Cardiac muscle cell (in vitro differentiated cells and primary cell): ENCODE data around the gene IL32. TPM values are rescaled to one million over a fixed set of nuclear protein-coding genes. Genes with fewer than 3 reads are reported as not detected.

ENCODE experiments used
- DNase-seq, 2 donors: peaks; one replicate each; pipeline versions ENCODE4 v3.0.0 to v3.0.0-alpha.2; 2010 to 2017; ENCODE audit warnings: low read depth in 1 of 2, low spot score in 1 of 2
- H3K27ac ChIP-seq: fragments of 200-600 bp; sonication (generic); 2 replicates; pipeline ENCODE4 v1.5.1; 2016
- H3K27me3 ChIP-seq: fragments of 200-600 bp; sonication (generic); 2 replicates; pipeline ENCODE4 v1.6.0; 2016; ENCODE audit warnings: control low read depth
- H3K36me3 ChIP-seq: fragments of 200-600 bp; sonication (generic); 2 replicates; pipeline ENCODE4 v1.5.1; 2016; ENCODE audit warnings: control low read depth
- H3K4me1 ChIP-seq: fragments of 200-600 bp; sonication (generic); 2 replicates; pipeline ENCODE4 v1.8.1; 2017; ENCODE audit warnings: low read depth, mild to moderate bottlenecking, mixed run types
- H3K4me3 ChIP-seq: fragments of 200-600 bp; sonication (generic); 2 replicates; pipeline ENCODE4 v1.5.1; 2016; ENCODE audit warnings: mild to moderate bottlenecking
- H3K9me3 ChIP-seq: fragments of 200-600 bp; sonication (generic); 2 replicates; pipeline ENCODE4 v1.5.1; 2017; ENCODE audit warnings: low read depth, mild to moderate bottlenecking, control low read depth
- polyA plus RNA-seq: library from polyadenylated mRNA; unstranded; fragments of >200 nt; fragmentation: Nextera tagmentation; extraction: Ambion mirVana; gene quantifications from 2 replicates; pipeline ENCODE4 v1.2.1, GENCODE V29; 2016
- total RNA-seq: library from RNA; depleted of rRNA; stranded (reverse); fragments of >200 nt; gene quantifications from 2 replicates; pipeline ENCODE4 v1.2.3, GENCODE V29; 2016
- TF ChIP-seq, protein P1 (sequence below): IDR thresholded peaks from 2 replicates; pipeline ENCODE4 v1.5.1; 2012; ENCODE audit warnings: low read depth, mild to moderate bottlenecking, low read length

Gene IL32
- total and polyA plus RNA-seq, 2 experiments from 2014 or later = 0.35 to 0.66 TPM

DNA sequence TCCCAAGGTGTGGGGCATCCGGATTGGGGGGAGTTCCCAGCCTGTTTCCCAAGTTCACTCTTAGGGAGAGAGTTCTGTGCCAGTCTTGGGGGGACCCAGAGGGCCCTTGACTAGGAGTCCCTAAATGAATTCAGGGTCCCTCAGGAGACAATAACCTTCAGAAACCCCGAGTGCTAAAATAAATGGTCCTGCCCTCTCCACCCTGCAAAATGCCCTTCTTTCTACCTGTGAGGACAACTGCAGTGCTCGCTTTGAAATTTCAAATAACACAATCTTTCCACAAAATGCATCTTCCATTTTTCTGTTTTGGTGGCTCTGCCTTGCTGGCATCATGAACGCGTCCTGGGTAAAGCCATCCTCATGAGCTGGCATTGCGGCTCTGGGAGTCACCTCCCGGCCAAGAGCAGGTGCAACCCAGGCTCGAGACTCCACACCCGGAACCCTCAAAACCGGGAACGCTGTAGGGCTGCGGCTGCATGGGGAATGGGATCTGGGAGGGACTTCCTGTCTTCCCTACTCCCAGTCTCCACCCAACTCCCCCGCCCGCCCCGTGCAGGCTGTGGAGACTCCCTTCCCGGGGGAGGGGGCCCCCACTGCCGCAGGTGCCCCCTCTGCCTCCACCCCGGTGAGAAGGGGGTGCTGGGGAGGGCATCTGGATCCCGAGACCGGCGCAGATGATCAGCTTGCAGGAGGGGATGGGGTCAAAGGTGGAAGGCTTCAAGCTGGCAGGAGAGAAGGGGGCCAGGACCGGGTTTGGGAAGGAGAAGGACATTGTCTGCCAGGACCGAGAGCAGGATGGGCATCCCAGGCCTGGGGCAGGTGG lies 46.8 kb downstream of the IL32 start, which contains the start of gene ZNF205:
Gene ZNF205, plus strand, starts transcription at position 529 of the 823 bp plus-strand sequence. CDS start 845 bp downstream, outside the sequence.
- H3K9me3 ChIP-seq = no peaks in the 10 kb centered on the region
- TF ChIP-seq, protein P1, sequence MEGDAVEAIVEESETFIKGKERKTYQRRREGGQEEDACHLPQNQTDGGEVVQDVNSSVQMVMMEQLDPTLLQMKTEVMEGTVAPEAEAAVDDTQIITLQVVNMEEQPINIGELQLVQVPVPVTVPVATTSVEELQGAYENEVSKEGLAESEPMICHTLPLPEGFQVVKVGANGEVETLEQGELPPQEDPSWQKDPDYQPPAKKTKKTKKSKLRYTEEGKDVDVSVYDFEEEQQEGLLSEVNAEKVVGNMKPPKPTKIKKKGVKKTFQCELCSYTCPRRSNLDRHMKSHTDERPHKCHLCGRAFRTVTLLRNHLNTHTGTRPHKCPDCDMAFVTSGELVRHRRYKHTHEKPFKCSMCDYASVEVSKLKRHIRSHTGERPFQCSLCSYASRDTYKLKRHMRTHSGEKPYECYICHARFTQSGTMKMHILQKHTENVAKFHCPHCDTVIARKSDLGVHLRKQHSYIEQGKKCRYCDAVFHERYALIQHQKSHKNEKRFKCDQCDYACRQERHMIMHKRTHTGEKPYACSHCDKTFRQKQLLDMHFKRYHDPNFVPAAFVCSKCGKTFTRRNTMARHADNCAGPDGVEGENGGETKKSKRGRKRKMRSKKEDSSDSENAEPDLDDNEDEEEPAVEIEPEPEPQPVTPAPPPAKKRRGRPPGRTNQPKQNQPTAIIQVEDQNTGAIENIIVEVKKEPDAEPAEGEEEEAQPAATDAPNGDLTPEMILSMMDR = no peak
- H3K27me3 ChIP-seq = no peaks in the 10 kb centered on the region
- H3K27ac ChIP-seq = peak within 1 kb of the TSS; percentile 53
- H3K4me1 ChIP-seq = peaks cover 13% of the 10 kb centered on the region
- no peaks in the 10 kb centered on the region for H3K36me3 ChIP-seq
- H3K4me3 ChIP-seq = peak within 1 kb of the TSS; percentile 99
- peak; percentile 77 to 78 for DNase-seq

DNA sequence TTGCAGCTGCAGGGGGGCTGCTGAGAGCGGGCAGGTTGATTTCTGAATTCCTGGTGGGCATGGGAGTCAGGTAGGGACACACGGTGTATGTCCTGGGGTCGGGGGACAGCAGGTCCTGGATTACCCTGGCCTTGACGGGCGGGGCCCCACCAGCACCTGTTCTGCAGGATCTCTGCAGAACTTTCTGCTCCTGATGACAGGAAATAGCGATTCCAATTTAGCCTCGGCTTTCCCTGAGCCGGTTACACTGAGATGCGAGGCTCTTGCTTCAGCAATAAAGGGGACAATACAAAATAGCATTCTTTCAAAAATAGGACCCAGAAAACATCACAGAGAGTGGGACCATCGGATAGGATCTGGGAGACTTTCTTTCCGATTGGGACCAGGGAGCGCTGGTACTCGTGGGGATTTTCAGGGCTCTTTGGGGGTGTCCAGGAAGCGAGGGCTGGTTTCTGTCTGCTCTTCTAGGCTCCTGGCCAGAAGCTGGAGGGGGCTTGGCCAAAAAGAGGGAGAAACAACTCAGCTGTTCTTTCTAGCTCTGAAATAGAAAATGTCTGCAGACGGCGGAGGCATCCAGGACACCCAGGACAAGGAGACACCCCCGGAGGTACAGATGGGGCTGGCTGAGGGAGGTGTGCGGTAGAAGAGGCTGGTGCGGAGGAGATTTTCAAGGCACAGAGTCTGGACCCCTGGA lies 47.6 kb downstream of the IL32 start:
- H3K27me3 ChIP-seq = no peaks in the 10 kb centered on the region
- H3K36me3 ChIP-seq = no peaks in the 10 kb centered on the region
- peaks cover 13% of the 10 kb centered on the region for H3K4me1 ChIP-seq
- peak overlapping the region; percentile 99 for H3K4me3 ChIP-seq
- no peaks in the 10 kb centered on the region for H3K9me3 ChIP-seq
- TF ChIP-seq, protein P1 = no peak
- peak in 1 of 2 donors; percentile 61 for DNase-seq
- H3K27ac ChIP-seq = peak overlapping the region; percentile 53

DNA sequence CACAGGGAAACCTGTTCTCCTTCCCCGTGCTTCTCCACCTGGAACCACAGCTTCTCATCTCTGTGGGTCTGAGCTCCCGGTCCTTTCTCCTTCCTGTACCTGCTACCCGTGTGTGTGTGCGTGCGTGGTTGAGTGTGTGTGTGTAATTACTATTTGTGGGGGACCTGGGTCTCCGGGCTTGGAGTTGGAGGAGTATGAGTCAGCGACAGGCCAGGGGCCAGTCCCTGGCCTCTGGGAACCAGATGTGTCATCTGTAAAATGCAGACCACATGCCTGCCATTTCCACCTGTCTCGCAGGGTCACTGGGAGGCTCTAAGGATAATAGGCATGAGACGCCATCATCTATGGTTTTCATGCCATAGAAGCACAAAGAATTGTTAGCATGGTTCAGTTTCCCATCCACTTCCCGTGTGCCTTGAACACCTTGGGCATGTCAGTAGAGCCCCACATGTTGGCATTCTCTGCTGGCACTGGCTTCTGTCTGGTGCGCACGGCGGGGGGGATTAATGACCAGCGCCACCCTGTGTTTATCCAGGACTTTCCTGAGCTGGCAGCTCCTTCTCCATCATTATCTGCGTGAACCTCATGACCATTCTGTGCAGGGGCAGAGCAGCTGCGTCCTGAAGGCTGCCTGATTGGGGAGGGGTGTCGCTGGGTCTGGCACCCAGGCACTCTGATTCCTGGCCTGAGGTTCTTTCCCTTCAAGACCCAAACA lies 48.5 kb downstream of the IL32 start:
- no peak for DNase-seq
- H3K4me3 ChIP-seq = peak overlapping the region; percentile 99
- H3K27ac ChIP-seq = no peak overlapping the region

DNA sequence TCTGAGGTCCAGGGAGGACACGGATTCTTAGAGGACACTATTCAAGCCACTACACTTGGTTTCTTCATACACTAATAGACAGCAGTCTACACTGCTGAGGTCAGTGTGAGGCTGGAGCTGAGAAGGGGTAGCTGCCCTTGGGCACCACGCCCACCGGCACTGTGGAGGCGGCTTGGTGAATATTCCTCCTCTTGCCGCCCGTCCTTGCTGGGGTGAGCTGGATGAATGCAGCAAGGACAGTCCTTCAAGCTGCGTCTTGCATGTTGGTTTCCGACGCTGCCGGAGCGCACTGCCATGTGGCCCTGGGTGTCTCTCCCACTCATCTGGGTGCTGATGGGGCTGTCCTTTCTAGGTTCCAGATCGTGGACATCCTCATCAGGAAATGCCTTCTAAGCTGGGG lies 49.6 kb downstream of the IL32 start:
- Histone ChIP-seq H3K27ac (no peak overlapping the region), H3K36me3 (peaks cover 5% of the 10 kb centered on the region), H3K9me3 (no peaks in the 10 kb centered on the region), H3K4me3 (no peak overlapping the region), H3K27me3 (no peaks in the 10 kb centered on the region), H3K4me1 (peaks cover 13% of the 10 kb centered on the region)
- no peak for DNase-seq
- TF ChIP-seq, protein P1 = no peak

More for the DNA sequence above, 48.5 kb downstream of the IL32 start:
- Histone ChIP-seq H3K4me1 (peaks cover 13% of the 10 kb centered on the region), H3K27me3 (no peaks in the 10 kb centered on the region), H3K36me3 (no peaks in the 10 kb centered on the region), H3K9me3 (no peaks in the 10 kb centered on the region)
- TF ChIP-seq, protein P1 = no peak

DNA sequence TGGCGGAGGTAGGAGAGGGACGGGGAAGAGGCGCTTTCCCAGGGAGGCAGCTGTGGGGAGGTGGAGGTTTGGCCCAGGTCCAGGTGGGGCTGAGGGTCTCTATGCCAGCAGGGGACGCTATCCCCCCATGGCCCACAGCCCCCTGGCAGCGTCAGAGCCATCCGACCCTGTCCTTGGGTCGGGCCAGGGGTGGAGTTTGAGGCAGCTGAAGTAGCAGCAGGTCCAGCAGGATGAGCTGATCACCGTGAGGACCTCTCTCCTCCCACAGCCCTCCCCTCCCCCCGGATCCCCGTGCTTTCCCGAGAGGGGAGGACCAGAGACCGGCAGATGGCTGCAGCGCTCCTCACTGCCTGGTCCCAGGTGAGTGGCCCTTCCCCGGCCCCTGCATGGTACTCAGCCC lies 50.1 kb downstream of the IL32 start:
- H3K4me3 ChIP-seq = no peak overlapping the region
- peaks cover 7% of the 10 kb centered on the region for H3K36me3 ChIP-seq
- no peaks in the 10 kb centered on the region for H3K27me3 ChIP-seq
- peaks cover 13% of the 10 kb centered on the region for H3K4me1 ChIP-seq
- TF ChIP-seq, protein P1 = no peak
- no peak overlapping the region for H3K27ac ChIP-seq
- no peaks in the 10 kb centered on the region for H3K9me3 ChIP-seq
- no peak for DNase-seq
